ENCODE data around the gene ZNF331.

DNA sequence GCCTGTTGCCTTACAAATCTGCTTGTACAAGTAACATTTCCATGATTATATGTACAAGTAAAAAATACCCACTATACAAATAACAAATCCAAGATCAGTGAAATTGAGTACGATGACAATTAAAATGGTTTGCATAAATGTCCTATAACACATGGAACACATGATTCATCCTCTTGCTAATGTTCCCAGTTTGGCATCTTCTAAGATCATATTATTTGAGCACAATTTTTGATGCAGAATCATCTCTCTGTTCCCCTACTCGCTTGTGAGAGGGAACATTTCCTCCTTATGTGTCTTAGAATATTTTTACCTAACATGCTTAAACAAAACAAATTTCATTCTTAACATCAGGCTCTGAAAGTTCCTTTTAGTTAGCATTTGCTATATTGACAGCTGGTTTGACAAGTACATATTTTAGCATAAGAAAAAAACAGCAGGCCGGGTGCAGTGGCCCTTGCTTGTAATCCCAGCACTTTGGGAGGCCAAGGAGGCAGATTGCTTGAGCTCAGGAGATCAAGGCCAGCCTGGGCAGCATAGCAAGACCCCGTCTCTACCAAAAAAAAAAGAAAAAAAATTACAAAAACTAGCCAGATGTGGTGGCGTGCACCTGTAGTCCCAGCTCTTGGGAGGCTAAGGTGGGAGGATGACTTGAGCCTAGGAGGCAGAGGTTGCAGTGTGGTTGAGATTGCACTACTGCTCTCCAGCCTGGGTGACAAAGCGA lies 14.2 kb downstream of the ZNF331 start:
- TF ChIP-seq EZH2phosphoT487 (IDR thresholded peaks at IDR 0.05; ENCODE audit: low read depth, severe bottlenecking, unreplicated experiment), result no peak
- TF ChIP-seq, protein P1, sequence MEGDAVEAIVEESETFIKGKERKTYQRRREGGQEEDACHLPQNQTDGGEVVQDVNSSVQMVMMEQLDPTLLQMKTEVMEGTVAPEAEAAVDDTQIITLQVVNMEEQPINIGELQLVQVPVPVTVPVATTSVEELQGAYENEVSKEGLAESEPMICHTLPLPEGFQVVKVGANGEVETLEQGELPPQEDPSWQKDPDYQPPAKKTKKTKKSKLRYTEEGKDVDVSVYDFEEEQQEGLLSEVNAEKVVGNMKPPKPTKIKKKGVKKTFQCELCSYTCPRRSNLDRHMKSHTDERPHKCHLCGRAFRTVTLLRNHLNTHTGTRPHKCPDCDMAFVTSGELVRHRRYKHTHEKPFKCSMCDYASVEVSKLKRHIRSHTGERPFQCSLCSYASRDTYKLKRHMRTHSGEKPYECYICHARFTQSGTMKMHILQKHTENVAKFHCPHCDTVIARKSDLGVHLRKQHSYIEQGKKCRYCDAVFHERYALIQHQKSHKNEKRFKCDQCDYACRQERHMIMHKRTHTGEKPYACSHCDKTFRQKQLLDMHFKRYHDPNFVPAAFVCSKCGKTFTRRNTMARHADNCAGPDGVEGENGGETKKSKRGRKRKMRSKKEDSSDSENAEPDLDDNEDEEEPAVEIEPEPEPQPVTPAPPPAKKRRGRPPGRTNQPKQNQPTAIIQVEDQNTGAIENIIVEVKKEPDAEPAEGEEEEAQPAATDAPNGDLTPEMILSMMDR (IDR thresholded peaks at IDR 0.05; ENCODE audit: poor library complexity), result no peak
